GM19463 (cell line): ENCODE measurements around the gene ERC2.
A peak's percentile ranks its signal among the peaks of the same experiment; 100 is the strongest.
"Not testable (repeated sequence)": the region's sequence is repeated elsewhere in the genome, so short reads cannot be mapped to it uniquely, and the experiment has no call there.

Experiments used
- ATAC-seq: cut with Tn5 transposase; IDR thresholded peaks from one replicate; pipeline ENCODE4 v1.9.1; 2021; ENCODE audit warnings: mild to moderate bottlenecking, moderate library complexity; ENCODE audit not compliant: unreplicated experiment

The ERC2 gene

GRCh38 chr3:56468184-56469106, at the start of gene ERC2:
TSS of gene ERC2 (minus strand) at chr3:56468467.
- no peak for ATAC-seq

GRCh38 chr3:56502738-56503137, 34.5 kb upstream of the ERC2 start:
- ATAC-seq, result no peak

GRCh38 chr3:56496376-56496775, 28.1 kb upstream of the ERC2 start:
- ATAC-seq, result not testable (repeated sequence)

GRCh38 chr3:56494679-56495322, 26.5 kb upstream of the ERC2 start:
- peak; percentile 88 for ATAC-seq

- no peak for ATAC-seq
Measured at GRCh38 chr3:56491566-56491965, 23.3 kb upstream of the ERC2 start.

- ATAC-seq, result no peak
Measured at GRCh38 chr3:56488812-56489600, 20.7 kb upstream of the ERC2 start.

- no peak for ATAC-seq
Measured at GRCh38 chr3:56484525-56485032, 16.3 kb upstream of the ERC2 start.

- no peak for ATAC-seq
Measured at GRCh38 chr3:56484122-56484521, 15.9 kb upstream of the ERC2 start.

- ATAC-seq, result no peak
Measured at GRCh38 chr3:56477646-56478045, 9.4 kb upstream of the ERC2 start.

GRCh38 chr3:56476771-56477170, 8.5 kb upstream of the ERC2 start:
- no peak for ATAC-seq

- ATAC-seq, result no peak
Measured at GRCh38 chr3:56471771-56472170, 3.5 kb upstream of the ERC2 start.

- no peak for ATAC-seq
Measured at GRCh38 chr3:56469141-56469540, 874 bp upstream of the ERC2 start.

GRCh38 chr3:56467801-56468183, 475 bp downstream of the ERC2 start:
- no peak for ATAC-seq

GRCh38 chr3:56467108-56467507, 1.2 kb downstream of the ERC2 start:
- ATAC-seq, result peak; percentile 48

- ATAC-seq, result no peak
Measured at GRCh38 chr3:56459719-56460118, 8.5 kb downstream of the ERC2 start.

GRCh38 chr3:56459104-56459496, 9.2 kb downstream of the ERC2 start:
- ATAC-seq, result no peak

- ATAC-seq, result no peak
Measured at GRCh38 chr3:56458496-56459103, 9.7 kb downstream of the ERC2 start.

GRCh38 chr3:56456117-56456516, 12.2 kb downstream of the ERC2 start:
- ATAC-seq, result no peak

GRCh38 chr3:56453011-56453410, 15.3 kb downstream of the ERC2 start:
- ATAC-seq, result no peak

GRCh38 chr3:56452085-56452484, 16.2 kb downstream of the ERC2 start:
- ATAC-seq, result no peak

GRCh38 chr3:56443372-56443771, 24.9 kb downstream of the ERC2 start:
- no peak for ATAC-seq
